Fibroblast of mammary gland (primary cell): ENCODE measurements around the gene FHIT.

Experiments used
- DNase-seq: peaks from one replicate; pipeline ENCODE4 v3.0.0-alpha.2; 2010; ENCODE audit warnings: low read depth
- H3K4me3 ChIP-seq: 2 replicates; pipeline ENCODE4 v1.5.1; 2011; ENCODE audit warnings: low read depth, mild to moderate bottlenecking, low read length, moderate library complexity; ENCODE audit not compliant: control insufficient read depth
- CTCF ChIP-seq: conservative IDR thresholded peaks from 2 replicates; pipeline ENCODE4 v1.5.1; 2011; ENCODE audit warnings: low read depth, low read length, inconsistent platforms; ENCODE audit not compliant: control insufficient read depth, insufficient read depth

The FHIT gene

DNA sequence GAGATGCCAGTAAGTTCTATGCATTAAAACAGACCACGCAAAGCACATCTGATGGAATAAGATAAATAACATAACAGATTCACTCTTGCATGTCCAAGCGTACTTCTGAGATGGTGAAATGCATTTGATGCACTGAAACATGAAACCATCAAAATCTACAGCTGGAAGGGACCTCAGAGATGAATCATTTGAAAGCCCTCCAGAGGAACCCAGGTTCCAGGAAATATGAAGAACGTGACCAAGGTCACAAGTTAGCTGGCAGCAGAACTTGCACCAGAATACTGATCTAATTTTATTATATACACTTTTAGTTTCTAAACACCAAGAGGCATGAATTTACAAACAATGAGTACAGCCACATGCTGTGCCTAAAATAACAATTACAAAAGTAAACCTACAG is 957.1 kb downstream of the FHIT start:
- peak; percentile 82 for DNase-seq
- H3K4me3 ChIP-seq = no peak overlapping the region
- TF ChIP-seq CTCF = no peak

DNA sequence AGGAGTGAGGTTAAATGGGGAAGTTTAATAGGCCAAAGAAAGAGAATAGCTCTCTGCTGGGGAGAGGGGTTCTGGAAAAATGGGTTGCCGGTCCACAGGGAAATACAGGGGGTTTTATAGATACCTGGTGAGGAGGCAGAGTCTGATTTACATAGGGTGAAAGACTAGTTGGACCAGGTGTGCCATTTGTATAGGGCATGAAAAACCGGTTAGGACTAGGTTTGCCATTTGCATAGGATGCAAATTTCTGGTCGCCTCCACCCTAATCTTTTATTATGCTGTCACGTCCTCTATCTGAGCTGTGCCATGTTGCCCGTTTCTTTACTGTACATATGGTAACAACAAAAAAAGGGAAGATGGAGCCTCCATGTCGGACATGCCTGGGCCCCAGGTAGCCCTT is 960.1 kb downstream of the FHIT start:
- no peak for DNase-seq
- H3K4me3 ChIP-seq = no peak overlapping the region
- no peak for TF ChIP-seq CTCF

GRCh38 chr3:60290122-60290492 is 961.1 kb downstream of the FHIT start:
- no peak for TF ChIP-seq CTCF
- DNase-seq = no peak
- H3K4me3 ChIP-seq = no peak overlapping the region

GRCh38 chr3:60289341-60290121 is 961.7 kb downstream of the FHIT start:
- DNase-seq = no peak
- no peak for TF ChIP-seq CTCF
- H3K4me3 ChIP-seq = no peak overlapping the region

DNA sequence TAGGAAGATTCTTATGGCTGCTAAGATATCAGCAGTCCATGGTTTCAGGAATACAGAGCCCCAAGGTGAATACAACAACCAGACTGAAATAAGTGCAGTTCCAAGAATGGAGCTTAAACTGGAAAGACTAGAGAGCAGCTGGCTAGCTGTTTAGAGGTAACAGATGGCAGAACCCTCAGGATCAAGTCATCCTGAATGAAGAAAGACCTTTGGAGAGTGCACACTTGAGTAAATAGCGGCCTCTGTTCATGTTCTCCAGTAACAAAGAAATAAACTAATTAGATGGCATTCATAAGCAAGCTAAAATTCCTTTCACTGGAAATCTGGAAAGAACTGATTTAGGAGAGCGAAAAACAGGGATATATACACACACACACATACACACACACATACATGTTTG is 968.4 kb downstream of the FHIT start:
- no peak overlapping the region for H3K4me3 ChIP-seq
- no peak for TF ChIP-seq CTCF
- no peak for DNase-seq

DNA sequence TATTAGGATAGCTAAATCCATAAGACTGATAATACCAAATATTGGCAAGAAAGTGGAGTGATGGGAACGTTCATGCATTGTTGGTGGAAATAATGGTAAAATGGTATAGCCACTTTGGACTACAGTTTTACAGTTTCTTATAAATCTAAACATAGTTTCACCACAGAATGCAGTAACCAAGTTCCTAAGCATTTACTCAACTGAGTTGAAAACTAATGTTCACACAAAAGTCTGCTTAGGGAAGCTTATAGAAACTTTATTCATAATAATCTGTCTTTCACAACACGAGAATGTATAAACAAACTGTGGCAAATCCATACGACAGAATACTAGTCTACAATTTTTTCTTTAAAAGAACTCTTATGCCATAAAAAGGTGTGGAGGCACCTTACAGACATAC is 969.3 kb downstream of the FHIT start:
- no peak for TF ChIP-seq CTCF
- no peak overlapping the region for H3K4me3 ChIP-seq
- no peak for DNase-seq
